Common myeloid progenitor, CD34-positive (primary cell): Measurements from ENCODE around the gene MAZ.

ENCODE experiments used
- CTCF ChIA-PET: fragments of 350-600 bp; sonication (Branson Sonifier 250); formaldehyde crosslinking; loops from one replicate; lab custom pipeline; 2021; ENCODE audit warnings: antibody characterized with exemption; lab: Charles Lee
- POLR2A ChIA-PET: fragments of 350-600 bp; sonication (Branson Sonifier 250); formaldehyde crosslinking; loops from one replicate; lab custom pipeline; 2021; ENCODE audit warnings: antibody characterized with exemption; lab: Charles Lee
- DNase-seq, 3 donors: peaks; one replicate each; pipeline versions ENCODE4 v3.0.0 to v3.0.0-alpha.2; 2013
- H3K27ac ChIP-seq, 2 experiments: 1 replicate in 1 of 2; 2 replicates in 1 of 2; pipeline ENCODE4 v1.7.0; 2013; ENCODE audit warnings: inconsistent platforms in 2 of 2, low read length in 2 of 2, mild to moderate bottlenecking in 2 of 2, low read depth in 1 of 2, moderate library complexity in 1 of 2; ENCODE audit not compliant: severe bottlenecking in 2 of 2, insufficient read depth in 1 of 2, poor library complexity in 1 of 2
- H3K27me3 ChIP-seq, 5 experiments: replicated peaks in 2 of 5; 1 replicate in 3 of 5; 2 replicates in 2 of 5; pipeline versions ENCODE4 v1.6.1 to v1.7.0; 2013; ENCODE audit warnings: low read length in 4 of 5, mild to moderate bottlenecking in 2 of 5, moderate library complexity in 2 of 5, inconsistent platforms in 1 of 5; ENCODE audit not compliant: insufficient read depth in 5 of 5, control insufficient read depth in 4 of 5
- H3K36me3 ChIP-seq, 4 experiments: 1 replicate in 2 of 4; 2 replicates in 2 of 4; pipeline versions ENCODE4 v1.6.1 to v1.7.0; 2013; ENCODE audit warnings: low read length in 3 of 4, control low read depth in 1 of 4, mild to moderate bottlenecking in 1 of 4; ENCODE audit not compliant: control insufficient read depth in 4 of 4, insufficient read depth in 4 of 4
- H3K4me1 ChIP-seq, 4 experiments: 1 replicate in 3 of 4; 2 replicates in 1 of 4; pipeline versions ENCODE4 v1.6.1 to v1.7.1; 2013; ENCODE audit warnings: low read length in 3 of 4, mild to moderate bottlenecking in 3 of 4, control low read depth in 1 of 4, inconsistent platforms in 1 of 4, moderate library complexity in 1 of 4; ENCODE audit not compliant: control insufficient read depth in 4 of 4, insufficient read depth in 4 of 4; ENCODE audit errors: control extremely low read depth in 1 of 4
- H3K4me3 ChIP-seq, 7 experiments: 1 replicate in 4 of 7; 2 replicates in 3 of 7; pipeline versions ENCODE4 v1.5.1 to v1.7.0; 2013; ENCODE audit warnings: mild to moderate bottlenecking in 7 of 7, low read length in 6 of 7, moderate library complexity in 6 of 7, inconsistent platforms in 2 of 7, low read depth in 2 of 7, control low read depth in 1 of 7; ENCODE audit not compliant: insufficient read depth in 4 of 7, control insufficient read depth in 1 of 7; ENCODE audit errors: extremely low read depth in 1 of 7
- H3K9me3 ChIP-seq, 5 experiments: 1 replicate in 4 of 5; 2 replicates in 1 of 5; pipeline versions ENCODE4 v1.6.1 to v1.7.1; 2013; ENCODE audit warnings: low read length in 4 of 5, mild to moderate bottlenecking in 2 of 5, inconsistent platforms in 1 of 5, low read depth in 1 of 5, moderate library complexity in 1 of 5; ENCODE audit not compliant: control insufficient read depth in 4 of 5, insufficient read depth in 2 of 5; ENCODE audit errors: control extremely low read depth in 1 of 5
- WGBS: methylation state at CpG from one replicate; pipeline ENCODE4 v1.1.5; 2013; ENCODE audit not compliant: insufficient coverage; 5-methylcytosine and 5-hydroxymethylcytosine counted together

Gene MAZ

GRCh38 chr16:29850998-29851397 lies 44.7 kb downstream of the MAZ start:
- Histone ChIP-seq H3K4me3 (no peak overlapping the region), H3K27me3 (no peaks in the 10 kb centered on the region), H3K4me1 (no peaks in the 10 kb centered on the region), H3K27ac (no peak overlapping the region), H3K9me3 (no peaks in the 10 kb centered on the region), H3K36me3 (peaks cover 0 to 15% (median 6%) of the 10 kb centered on the region in 4 experiments)
- no peak for DNase-seq
- no CpG with 5 or more reads among the region's 3 CpGs for WGBS
- POLR2A ChIA-PET: interaction anchor here (0.6 kb wide), 1 partner anchor 11 kb away, joined by 5 read pairs; no protein-coding TSS in a partner anchor
- CTCF ChIA-PET: no interaction called here

- Histone ChIP-seq H3K4me3 (no peak overlapping the region), H3K27me3 (no peaks in the 10 kb centered on the region), H3K36me3 (peaks cover 0 to 1% (median under 1%) of the 10 kb centered on the region in 4 experiments), H3K9me3 (no peaks in the 10 kb centered on the region), H3K4me1 (no peaks in the 10 kb centered on the region), H3K27ac (no peak overlapping the region)
- ChIA-PET CTCF (interaction anchor here (0.6 kb wide), 1 partner anchor 23 kb away, joined by 6 read pairs; no protein-coding TSS in a partner anchor), POLR2A (no interaction called here)
- DNase-seq: no peak
- 100% methylated on average over 2 of the region's 7 CpGs for WGBS
Observed at GRCh38 chr16:29852654-29853053, 46.3 kb downstream of the MAZ start.

DNA sequence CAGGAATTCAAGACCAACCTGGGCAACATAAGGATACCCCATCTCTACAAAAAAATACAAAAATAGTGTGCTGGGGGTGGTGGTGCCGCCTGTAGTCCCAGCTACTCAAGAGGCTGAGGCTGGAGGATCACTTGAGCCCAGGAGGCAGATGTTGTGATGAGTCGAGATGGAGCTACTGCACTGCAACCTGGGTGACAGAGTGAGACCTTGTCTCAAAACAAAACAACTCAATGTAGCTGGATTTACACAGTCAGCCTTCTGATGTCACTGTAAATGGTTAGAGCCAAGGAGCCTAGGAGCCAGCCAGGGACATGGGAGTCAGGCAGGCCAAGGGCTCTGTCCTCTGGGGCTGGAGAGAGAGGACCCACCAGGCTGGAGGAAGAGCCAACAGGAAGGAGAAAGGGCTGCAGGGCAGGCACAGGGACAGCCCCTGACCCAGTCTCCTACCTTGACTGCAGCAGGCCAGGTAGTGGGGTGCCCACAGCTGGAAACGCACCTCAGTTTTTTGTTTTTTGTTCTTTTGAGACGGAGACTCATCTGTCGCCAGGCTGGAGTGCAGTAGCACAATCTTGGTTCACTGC lies 48.3 kb downstream of the MAZ start:
- CTCF ChIA-PET: interaction anchor here (1.2 kb wide), 1 partner anchor 35 kb away, joined by 3 read pairs; the partner anchor contains the start of gene MVP
- Histone ChIP-seq H3K4me3 (no peak overlapping the region), H3K9me3 (no peaks in the 10 kb centered on the region), H3K27ac (no peak overlapping the region), H3K4me1 (no peaks in the 10 kb centered on the region), H3K27me3 (no peaks in the 10 kb centered on the region), H3K36me3 (peaks cover 3 to 15% (median 9%) of the 10 kb centered on the region in 4 experiments)
- POLR2A ChIA-PET: no interaction called here
- WGBS: 100% methylated on average over 4 of the region's 5 CpGs
- DNase-seq: no peak

GRCh38 chr16:29857133-29857760 lies 50.9 kb downstream of the MAZ start:
- CTCF ChIA-PET: interaction anchor here (0.6 to 1.3 kb wide), 5 partner anchors 9 to 181 kb away, joined by 3 to 4 read pairs (median 3); no protein-coding TSS in a partner anchor
- Histone ChIP-seq H3K27ac (no peak overlapping the region), H3K27me3 (no peaks in the 10 kb centered on the region), H3K36me3 (peaks cover 10 to 32% (median 21%) of the 10 kb centered on the region in 4 experiments), H3K4me1 (peaks cover 0 to 9% (median 6%) of the 10 kb centered on the region in 4 experiments), H3K4me3 (no peak overlapping the region), H3K9me3 (no peaks in the 10 kb centered on the region)
- POLR2A ChIA-PET: interaction anchor here (0.7 kb wide), 1 partner anchor 30 kb away, joined by 3 read pairs; no protein-coding TSS in a partner anchor
- DNase-seq: no peak
- WGBS: 98% methylated on average over 5 of the region's 7 CpGs

GRCh38 chr16:29858149-29858849 lies 52.0 kb downstream of the MAZ start:
- Histone ChIP-seq H3K27me3 (no peaks in the 10 kb centered on the region), H3K9me3 (no peaks in the 10 kb centered on the region), H3K36me3 (peaks cover 10 to 32% (median 21%) of the 10 kb centered on the region in 4 experiments), H3K27ac (no peak overlapping the region), H3K4me3 (no peak overlapping the region), H3K4me1 (peaks cover 0 to 13% (median 11%) of the 10 kb centered on the region in 4 experiments)
- POLR2A ChIA-PET: interaction anchor here (0.7 kb wide), 1 partner anchor 31 kb away, joined by 3 read pairs; no protein-coding TSS in a partner anchor
- DNase-seq: no peak
- CTCF ChIA-PET: interaction anchor here (2.1 kb wide), 1 partner anchor 10 kb away, joined by 14 read pairs; no protein-coding TSS in a partner anchor
- WGBS: 94% methylated on average over 5 of the region's 10 CpGs

DNA sequence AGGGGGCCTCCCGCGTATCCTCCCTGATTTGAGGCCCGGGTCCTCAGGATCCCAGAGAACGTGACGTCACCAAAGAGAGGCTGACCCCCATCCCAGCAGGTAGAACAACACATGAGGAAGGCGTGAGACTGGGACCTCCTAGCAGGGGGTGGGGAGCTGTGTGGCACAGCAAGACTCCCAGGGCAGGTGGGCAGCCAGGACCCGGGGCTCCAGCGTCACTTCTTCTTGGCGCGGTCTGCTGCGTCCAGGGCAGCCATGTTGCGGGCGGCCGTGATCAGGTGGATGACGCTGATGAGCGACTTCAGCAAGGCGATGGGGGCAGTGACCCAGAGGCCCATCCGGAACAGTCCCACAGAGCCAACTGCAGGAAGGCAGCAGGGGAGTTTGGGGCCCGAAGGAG lies 52.6 kb downstream of the MAZ start:
- no peaks in the 10 kb centered on the region for H3K27me3 ChIP-seq
- CTCF ChIA-PET: interaction anchor here (2.1 kb wide), 1 partner anchor 11 kb away, joined by 14 read pairs; no protein-coding TSS in a partner anchor

More for the DNA sequence above, 52.6 kb downstream of the MAZ start:
- no peak for DNase-seq
- POLR2A ChIA-PET: no interaction called here
- Histone ChIP-seq H3K4me1 (peaks cover 0 to 17% (median 13%) of the 10 kb centered on the region in 4 experiments), H3K4me3 (no peak overlapping the region), H3K36me3 (peaks cover 10 to 32% (median 21%) of the 10 kb centered on the region in 4 experiments), H3K9me3 (no peaks in the 10 kb centered on the region), H3K27ac (no peak overlapping the region)
- WGBS: 98% methylated on average over 16 of the region's 19 CpGs
